ENCODE results near the gene PREX1.

DNA sequence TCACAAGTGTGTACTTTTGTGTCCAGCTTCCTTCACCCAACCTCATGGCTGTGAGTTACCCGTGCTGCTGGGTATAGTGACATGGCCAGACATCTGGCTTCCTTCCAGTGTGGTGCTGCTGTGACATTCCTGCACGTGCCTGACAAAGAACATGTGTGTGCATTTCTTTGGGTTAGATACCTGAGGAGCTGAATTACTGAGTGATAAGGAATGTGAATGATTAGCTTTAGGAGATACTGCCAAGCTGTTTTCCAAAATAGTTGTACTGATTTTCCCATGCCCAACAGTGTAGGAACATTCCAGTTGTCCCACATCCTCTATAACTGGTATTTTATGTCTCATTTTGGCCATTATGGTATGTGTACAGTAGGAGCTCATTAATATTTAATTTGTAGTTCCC is 132.5 kb downstream of the PREX1 start:
- TF ChIP-seq, protein P1, sequence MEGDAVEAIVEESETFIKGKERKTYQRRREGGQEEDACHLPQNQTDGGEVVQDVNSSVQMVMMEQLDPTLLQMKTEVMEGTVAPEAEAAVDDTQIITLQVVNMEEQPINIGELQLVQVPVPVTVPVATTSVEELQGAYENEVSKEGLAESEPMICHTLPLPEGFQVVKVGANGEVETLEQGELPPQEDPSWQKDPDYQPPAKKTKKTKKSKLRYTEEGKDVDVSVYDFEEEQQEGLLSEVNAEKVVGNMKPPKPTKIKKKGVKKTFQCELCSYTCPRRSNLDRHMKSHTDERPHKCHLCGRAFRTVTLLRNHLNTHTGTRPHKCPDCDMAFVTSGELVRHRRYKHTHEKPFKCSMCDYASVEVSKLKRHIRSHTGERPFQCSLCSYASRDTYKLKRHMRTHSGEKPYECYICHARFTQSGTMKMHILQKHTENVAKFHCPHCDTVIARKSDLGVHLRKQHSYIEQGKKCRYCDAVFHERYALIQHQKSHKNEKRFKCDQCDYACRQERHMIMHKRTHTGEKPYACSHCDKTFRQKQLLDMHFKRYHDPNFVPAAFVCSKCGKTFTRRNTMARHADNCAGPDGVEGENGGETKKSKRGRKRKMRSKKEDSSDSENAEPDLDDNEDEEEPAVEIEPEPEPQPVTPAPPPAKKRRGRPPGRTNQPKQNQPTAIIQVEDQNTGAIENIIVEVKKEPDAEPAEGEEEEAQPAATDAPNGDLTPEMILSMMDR (IDR thresholded peaks at IDR 0.05) = no peak
- no peak for TF ChIP-seq POLR2A (IDR thresholded peaks at IDR 0.05)
- TF ChIP-seq EP300 (IDR thresholded peaks at IDR 0.05) = no peak

All from ovary (tissue), 3 donors.